Measurements from ENCODE around the gene KRT1.

The KRT1 gene

DNA sequence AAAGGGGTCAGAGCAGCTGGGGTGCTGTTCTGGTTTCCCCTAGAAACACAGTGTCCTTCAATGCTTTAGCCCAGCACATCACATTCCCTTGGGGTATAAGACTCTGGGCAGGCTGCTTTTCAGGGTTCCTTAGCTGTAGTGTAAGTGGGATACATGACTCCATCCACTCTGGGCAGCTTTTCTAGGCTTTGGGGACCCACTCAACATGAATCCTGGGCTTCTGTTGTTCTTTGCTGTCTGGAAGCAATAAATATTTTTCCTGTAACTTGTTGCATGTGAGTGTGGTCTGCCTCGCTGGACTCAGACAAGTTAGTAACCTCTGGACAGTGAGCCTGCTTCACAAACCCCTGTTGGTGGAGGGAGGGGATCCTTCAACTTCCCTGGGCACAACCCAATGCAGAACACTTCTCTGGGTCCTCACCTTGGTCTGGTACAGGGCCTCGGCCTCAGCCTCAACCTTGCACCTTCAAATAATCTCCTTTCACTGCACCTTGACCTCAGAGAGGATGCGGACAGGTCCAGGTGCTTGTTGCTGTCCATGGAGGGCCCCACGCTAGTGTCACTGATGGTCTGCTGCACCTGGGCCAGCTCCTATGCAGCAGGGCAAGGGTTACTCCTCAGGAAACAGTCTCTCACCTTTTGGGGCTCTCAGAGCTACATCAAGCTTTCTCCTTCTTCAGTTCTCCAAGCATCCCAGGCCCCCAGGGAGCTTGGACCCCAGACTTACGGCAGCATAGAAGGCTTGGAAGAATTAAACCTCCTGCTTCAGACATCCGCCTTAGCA, 48.3 kb downstream of the KRT1 start:
- DNase-seq, result no peak

DNA sequence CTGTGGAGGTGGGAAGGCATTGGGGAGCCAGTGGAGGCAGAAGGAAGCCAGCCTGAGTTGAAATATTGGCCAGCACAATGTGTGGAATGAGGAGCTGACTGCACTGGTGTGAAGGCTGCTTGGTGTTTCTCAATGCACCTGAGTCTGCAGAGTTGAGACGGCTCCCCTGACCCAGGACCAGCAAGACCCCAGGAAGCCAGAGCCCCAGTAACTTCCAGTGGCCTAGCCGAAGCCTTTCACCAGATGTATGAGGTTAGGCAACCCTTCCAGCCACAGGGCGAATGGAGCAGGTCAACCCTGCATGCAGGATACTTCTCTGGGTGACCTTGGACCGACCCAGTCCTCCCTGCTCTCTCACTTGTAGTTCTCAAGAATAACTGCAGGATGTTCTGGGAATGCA, 48.9 kb downstream of the KRT1 start:
- no peak for DNase-seq

DNA sequence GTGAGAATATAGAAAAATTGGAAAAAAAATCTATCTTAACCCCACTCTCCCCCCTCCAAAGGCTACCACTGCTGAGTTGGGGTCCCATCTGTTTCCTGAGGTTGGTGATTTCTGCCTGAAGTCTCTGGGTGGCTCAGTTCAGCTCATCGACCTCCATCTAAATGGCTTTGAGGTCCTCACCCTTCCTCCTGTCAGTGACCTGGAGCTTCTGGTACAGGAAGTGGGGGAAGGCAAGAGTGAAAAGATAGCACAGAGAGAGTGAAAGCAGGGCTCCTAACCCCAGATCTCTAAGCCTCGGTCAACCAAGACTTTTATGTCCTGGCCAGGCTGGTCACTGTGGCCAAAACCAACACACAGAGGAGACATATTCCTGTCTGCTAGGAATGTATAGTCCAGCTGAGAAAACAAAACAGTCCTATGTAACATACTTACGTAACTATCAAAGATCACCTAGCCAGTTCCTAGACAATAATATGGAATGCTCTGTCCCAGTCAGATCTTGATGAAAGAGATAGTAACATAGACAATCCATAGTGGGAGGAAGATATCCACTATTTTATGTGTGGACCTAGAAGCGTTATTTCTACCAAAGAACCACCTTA, 49.5 kb downstream of the KRT1 start:
- DNase-seq, result no peak

DNA sequence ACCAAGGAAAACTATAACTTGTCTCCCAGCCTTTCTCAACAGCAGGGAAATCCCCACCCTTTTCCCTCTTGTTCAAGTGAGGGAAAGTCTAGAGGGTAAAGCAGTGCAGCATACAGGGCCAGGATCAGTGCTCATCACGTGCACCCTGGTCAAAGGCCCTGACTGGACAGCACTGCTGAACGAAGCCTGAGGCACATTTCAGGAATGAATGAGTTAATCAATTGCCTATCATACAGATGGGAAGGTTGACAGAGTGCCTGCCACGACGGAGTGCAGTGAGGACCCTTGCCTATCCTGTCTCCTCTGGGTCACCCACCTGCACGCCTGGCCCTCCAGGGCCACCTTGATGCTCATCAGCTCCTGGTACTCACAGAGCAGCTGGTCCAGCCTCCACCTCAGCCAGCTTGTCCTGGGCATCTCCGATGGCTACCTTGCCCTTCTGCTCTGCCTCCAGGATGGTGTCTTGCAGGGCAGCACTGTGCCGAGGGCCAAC, 50.2 kb downstream of the KRT1 start:
- no peak for DNase-seq

DNA sequence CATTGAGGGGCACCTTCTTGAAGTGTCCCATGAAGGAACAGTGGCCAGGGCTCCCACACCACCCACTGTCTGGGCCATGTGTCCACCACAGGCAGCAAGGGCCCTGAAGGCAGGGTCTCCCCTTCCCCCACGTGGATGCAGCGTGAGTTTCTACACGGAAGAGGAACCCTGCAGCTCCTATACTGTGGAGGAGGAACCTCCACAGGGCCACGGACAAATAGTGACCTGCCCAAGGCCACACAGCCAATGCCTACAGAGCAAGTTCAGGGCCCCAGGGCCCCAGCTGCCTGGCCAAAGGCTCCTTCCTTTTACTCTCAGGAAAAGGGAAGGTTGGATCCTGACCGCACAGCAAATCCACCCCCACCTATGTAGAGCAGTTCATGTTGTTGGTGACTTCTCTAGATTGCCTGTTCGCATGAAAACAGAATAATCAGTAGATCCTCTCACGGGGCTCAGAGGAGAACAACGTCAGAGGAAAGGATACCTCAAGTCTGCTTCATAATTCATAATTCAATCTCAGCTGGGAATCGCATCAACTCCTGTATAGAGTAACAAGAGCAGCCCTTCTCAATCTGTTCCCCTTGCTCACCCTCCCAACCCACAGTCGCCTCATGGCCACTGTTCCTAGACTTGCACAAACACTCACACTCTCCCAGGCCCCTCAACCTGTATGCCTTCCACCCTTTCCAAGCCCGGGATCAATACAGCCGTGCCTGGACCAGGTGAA, 50.8 kb downstream of the KRT1 start:
- DNase-seq, result no peak

DNA sequence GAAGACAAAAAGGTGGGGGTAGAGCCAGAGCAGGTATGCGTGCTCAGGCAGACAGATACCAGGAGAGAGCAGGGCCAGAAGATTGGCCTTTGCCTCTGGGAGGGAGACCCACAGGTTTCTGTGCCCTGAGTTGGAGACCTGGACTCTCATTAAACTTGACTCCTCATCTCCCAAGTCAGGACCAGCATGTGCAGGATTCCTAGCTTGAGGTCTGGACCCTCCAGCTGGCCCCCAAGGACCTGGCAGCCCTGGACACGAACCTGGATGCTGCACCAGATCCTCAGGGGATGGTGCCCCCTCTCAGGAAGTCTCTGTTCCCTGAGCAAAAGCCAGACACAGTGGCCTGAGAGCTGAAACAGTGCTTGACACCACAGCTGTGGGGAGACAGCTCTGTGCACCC, 51.4 kb downstream of the KRT1 start:
- DNase-seq, result no peak

DNA sequence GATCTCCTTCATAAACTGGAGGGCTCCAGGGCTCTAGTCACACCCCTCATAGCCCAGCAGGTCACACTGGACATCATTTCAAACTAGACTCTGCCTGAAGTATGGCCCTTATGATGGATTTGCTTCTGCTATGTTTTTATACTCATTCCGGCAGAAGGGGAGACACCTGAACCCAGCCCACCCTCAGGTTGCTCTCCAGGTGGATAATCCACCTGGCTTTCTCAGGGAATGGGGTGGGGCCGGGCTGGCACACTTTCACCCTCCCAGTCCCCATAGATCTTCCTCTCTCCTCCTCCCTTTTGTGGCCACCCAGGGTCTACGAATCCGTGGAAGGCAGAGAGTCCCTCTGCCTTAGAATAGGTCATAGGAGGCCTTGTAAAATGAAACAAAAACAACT, 52.1 kb downstream of the KRT1 start:
- DNase-seq, result no peak

DNA sequence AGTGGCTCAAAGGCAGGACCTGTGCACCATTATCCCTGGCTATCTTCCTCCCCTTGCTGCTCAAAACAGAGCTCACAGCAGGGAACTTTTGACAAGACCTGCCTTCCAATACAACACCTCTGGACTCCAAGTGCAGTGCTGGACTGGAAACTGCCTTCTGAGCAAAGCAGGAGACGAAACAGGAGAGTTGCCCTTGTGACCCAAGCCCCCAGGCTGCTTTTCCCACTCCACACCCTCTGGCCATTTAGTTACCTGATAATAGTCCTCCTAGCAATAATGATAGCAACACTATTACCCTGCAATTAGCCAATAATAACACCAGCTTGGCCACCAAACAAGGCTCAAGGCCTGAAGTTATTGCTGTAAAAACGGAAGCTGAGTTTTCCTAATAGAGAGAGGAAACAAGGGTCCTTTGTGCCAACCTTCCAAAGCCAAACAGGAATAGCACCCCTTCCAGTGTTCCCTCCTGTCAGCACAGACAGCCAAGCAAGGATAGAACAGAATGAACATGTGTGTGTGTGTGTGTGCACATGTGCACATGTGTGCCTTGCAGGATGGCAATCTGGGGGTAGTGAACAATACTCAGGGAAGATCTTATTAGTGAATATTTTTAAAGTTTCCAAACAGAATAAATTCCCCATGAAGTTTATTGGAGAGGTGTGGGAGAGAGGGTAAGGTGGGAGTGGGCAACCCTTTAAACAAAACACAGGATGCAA, 52.7 kb downstream of the KRT1 start:
- no peak for DNase-seq
